Measurements from ENCODE around the gene BRD3. TPM values are rescaled to one million over a fixed set of nuclear protein-coding genes. Genes with fewer than 3 reads are reported as not detected.

BRD3 gene
- total RNA-seq, 1 experiment from 2014 or later: 43.3 TPM

GRCh38 chr9:134007571-134007970 lies 60.3 kb downstream of the BRD3 start:
- 0 out of 2 replicates have a peak, but pooled peaks cover 3% of the 10 kb centered on the region for H3K9me3 ChIP-seq (replicated peaks)
- peaks cover 24% of the 10 kb centered on the region for H3K4me1 ChIP-seq
- peak overlapping the region; percentile 5; the same call in 1 of the 2 replicates for H3K27ac ChIP-seq
- H3K27me3 ChIP-seq: no peaks in the 10 kb centered on the region
- no peak for DNase-seq
- H3K4me3 ChIP-seq: no peak overlapping the region
- no peaks in the 10 kb centered on the region for H3K36me3 ChIP-seq

GRCh38 chr9:134007150-134007549 lies 60.7 kb downstream of the BRD3 start:
- H3K36me3 ChIP-seq: no peaks in the 10 kb centered on the region
- H3K4me1 ChIP-seq: peaks cover 24% of the 10 kb centered on the region
- H3K4me3 ChIP-seq: no peak overlapping the region
- H3K9me3 ChIP-seq (replicated peaks): 0 out of 2 replicates have a peak, but pooled peaks cover 3% of the 10 kb centered on the region
- no peaks in the 10 kb centered on the region for H3K27me3 ChIP-seq
- peak; percentile 85 to 92 for DNase-seq
- H3K27ac ChIP-seq: peak overlapping the region; percentile 5; the same call in 1 of the 2 replicates

GRCh38 chr9:134005381-134005780 lies 62.4 kb downstream of the BRD3 start:
- Histone ChIP-seq H3K27me3 (no peaks in the 10 kb centered on the region), H3K27ac (no peak overlapping the region), H3K36me3 (no peaks in the 10 kb centered on the region), H3K4me3 (no peak overlapping the region), H3K9me3 (replicated peaks) (no peaks in the 10 kb centered on the region), H3K4me1 (peaks cover 21% of the 10 kb centered on the region)
- no peak for DNase-seq

- no peak overlapping the region for H3K4me3 ChIP-seq
- H3K9me3 ChIP-seq (replicated peaks): no peaks in the 10 kb centered on the region
- no peak for DNase-seq
- H3K27me3 ChIP-seq: no peaks in the 10 kb centered on the region
- H3K36me3 ChIP-seq: no peaks in the 10 kb centered on the region
- no peak overlapping the region for H3K27ac ChIP-seq
- peaks cover 24% of the 10 kb centered on the region for H3K4me1 ChIP-seq
These were observed 62.9 kb downstream of the BRD3 start for GRCh38 chr9:134004881-134005280.

- Histone ChIP-seq H3K9me3 (replicated peaks) (no peaks in the 10 kb centered on the region), H3K27ac (no peak overlapping the region), H3K36me3 (no peaks in the 10 kb centered on the region), H3K27me3 (no peaks in the 10 kb centered on the region), H3K4me3 (no peak overlapping the region), H3K4me1 (peaks cover 27% of the 10 kb centered on the region)
- DNase-seq: no peak
These were observed 63.5 kb downstream of the BRD3 start for GRCh38 chr9:134004131-134004873.

GRCh38 chr9:134003237-134003636 lies 64.6 kb downstream of the BRD3 start:
- no peak for DNase-seq
- H3K4me1 ChIP-seq: peaks cover 32% of the 10 kb centered on the region
- H3K27ac ChIP-seq: no peak overlapping the region
- H3K4me3 ChIP-seq: no peak overlapping the region
- no peaks in the 10 kb centered on the region for H3K36me3 ChIP-seq
- no peaks in the 10 kb centered on the region for H3K27me3 ChIP-seq
- H3K9me3 ChIP-seq (replicated peaks): no peaks in the 10 kb centered on the region

- H3K27me3 ChIP-seq: no peaks in the 10 kb centered on the region
- no peak overlapping the region for H3K27ac ChIP-seq
- H3K9me3 ChIP-seq (replicated peaks): no peaks in the 10 kb centered on the region
- H3K4me3 ChIP-seq: no peak overlapping the region
- no peak for DNase-seq
- H3K36me3 ChIP-seq: no peaks in the 10 kb centered on the region
- H3K4me1 ChIP-seq: peaks cover 32% of the 10 kb centered on the region
These were observed 65.0 kb downstream of the BRD3 start for GRCh38 chr9:134002796-134003195.

- Histone ChIP-seq H3K9me3 (replicated peaks) (no peaks in the 10 kb centered on the region), H3K4me3 (no peak overlapping the region), H3K27ac (peak overlapping the region; percentile 95), H3K27me3 (no peaks in the 10 kb centered on the region), H3K36me3 (no peaks in the 10 kb centered on the region), H3K4me1 (peaks cover 26% of the 10 kb centered on the region)
- DNase-seq: peak; percentile 70 to 72
These were observed 68.0 kb downstream of the BRD3 start for GRCh38 chr9:133999851-134000265.

- peaks cover 33% of the 10 kb centered on the region for H3K4me1 ChIP-seq
- no peaks in the 10 kb centered on the region for H3K9me3 ChIP-seq (replicated peaks)
- peak overlapping the region; percentile 95 for H3K27ac ChIP-seq
- no peaks in the 10 kb centered on the region for H3K36me3 ChIP-seq
- no peak overlapping the region for H3K4me3 ChIP-seq
- no peaks in the 10 kb centered on the region for H3K27me3 ChIP-seq
- peak; percentile 45 to 73 for DNase-seq
These were observed 68.8 kb downstream of the BRD3 start for GRCh38 chr9:133998915-133999595.

- Histone ChIP-seq H3K27ac (no peak overlapping the region), H3K27me3 (no peaks in the 10 kb centered on the region), H3K9me3 (replicated peaks) (no peaks in the 10 kb centered on the region), H3K4me1 (peaks cover 39% of the 10 kb centered on the region), H3K4me3 (no peak overlapping the region), H3K36me3 (no peaks in the 10 kb centered on the region)
- no peak for DNase-seq
These were observed 70.2 kb downstream of the BRD3 start for GRCh38 chr9:133997584-133997983.

- H3K4me3 ChIP-seq: no peak overlapping the region
- H3K27me3 ChIP-seq: no peaks in the 10 kb centered on the region
- no peaks in the 10 kb centered on the region for H3K9me3 ChIP-seq (replicated peaks)
- DNase-seq: no peak
- H3K27ac ChIP-seq: no peak overlapping the region
- no peaks in the 10 kb centered on the region for H3K36me3 ChIP-seq
- peaks cover 39% of the 10 kb centered on the region for H3K4me1 ChIP-seq
These were observed 71.0 kb downstream of the BRD3 start for GRCh38 chr9:133996531-133997520.

- 0 out of 2 replicates have a peak overlapping the region, but pooled peaks have one; percentile 3 for H3K27ac ChIP-seq
- DNase-seq: peak; percentile 78
- H3K27me3 ChIP-seq: no peaks in the 10 kb centered on the region
- no peaks in the 10 kb centered on the region for H3K36me3 ChIP-seq
- H3K4me1 ChIP-seq: peaks cover 38% of the 10 kb centered on the region
- H3K4me3 ChIP-seq: no peak overlapping the region
- H3K9me3 ChIP-seq (replicated peaks): no peaks in the 10 kb centered on the region
These were observed 72.6 kb downstream of the BRD3 start for GRCh38 chr9:133995012-133995896.

- Histone ChIP-seq H3K27me3 (no peaks in the 10 kb centered on the region), H3K4me1 (peaks cover 31% of the 10 kb centered on the region), H3K27ac (0 out of 2 replicates have a peak overlapping the region, but pooled peaks have one; percentile 3), H3K9me3 (replicated peaks) (no peaks in the 10 kb centered on the region), H3K4me3 (no peak overlapping the region), H3K36me3 (no peaks in the 10 kb centered on the region)
- peak; percentile 85 to 93 for DNase-seq
These were observed 73.3 kb downstream of the BRD3 start for GRCh38 chr9:133994353-133995011.
